ENCODE measurements around the gene ACOXL. TPM values are rescaled to one million over a fixed set of nuclear protein-coding genes. Genes with fewer than 3 reads are reported as not detected.

Gene ACOXL
- total RNA-seq, 4 donors from 2014 or later = 0.55 to 5.2 (median 1.1) TPM; not detected in 1

- H3K4me3 ChIP-seq = no peak overlapping the region
- in situ Hi-C loops (cut with MboI; ENCODE audit: low pct_ligation_motif_present in 1 of 4, low pct_unique_long_range_greater_than_20kb in 1 of 4, low sequenced_read_pairs in 3 of 4) (no loop called here), intact Hi-C loops (cut with DNase I; ENCODE audit: low total_unique reads) (no loop called here)
- no peak overlapping the region for H3K27ac ChIP-seq
- no peaks in the 10 kb centered on the region for H3K4me1 ChIP-seq
- peaks cover 8% of the 10 kb centered on the region for H3K27me3 ChIP-seq
- DNase-seq = no peak
- TF ChIP-seq POLR2A (IDR thresholded peaks at IDR 0.05) = no peak
- TF ChIP-seq EP300 (IDR thresholded peaks at IDR 0.05; ENCODE audit: low read depth) = no peak
- no peak for TF ChIP-seq POLR2AphosphoS5 (IDR thresholded peaks at IDR 0.05)
- TF ChIP-seq CTCF (IDR thresholded peaks at IDR 0.05) = no peak
- H3K36me3 ChIP-seq = no peaks in the 10 kb centered on the region
- no peaks in the 10 kb centered on the region for H3K9me3 ChIP-seq
- WGBS, 2 donors (ENCODE audit: low coverage in 1 of 2) = 72 to 80% methylated on average over 4 to 8 of the region's 8 CpGs
Observed at GRCh38 chr2:110866466-110866865, 134.1 kb downstream of the ACOXL start.

GRCh38 chr2:110867078-110867477, 134.7 kb downstream of the ACOXL start:
- Histone ChIP-seq H3K27me3 (peaks cover 2% of the 10 kb centered on the region), H3K9me3 (no peaks in the 10 kb centered on the region), H3K36me3 (no peaks in the 10 kb centered on the region), H3K4me3 (no peak overlapping the region), H3K4me1 (no peaks in the 10 kb centered on the region), H3K27ac (no peak overlapping the region)
- TF ChIP-seq POLR2A (IDR thresholded peaks at IDR 0.05) (no peak), POLR2AphosphoS5 (IDR thresholded peaks at IDR 0.05) (no peak), EP300 (IDR thresholded peaks at IDR 0.05; ENCODE audit: low read depth) (no peak), CTCF (IDR thresholded peaks at IDR 0.05) (no peak)
- DNase-seq = no peak
- intact Hi-C loops (cut with DNase I; ENCODE audit: low total_unique reads) (no loop called here), in situ Hi-C loops (cut with MboI; ENCODE audit: low pct_ligation_motif_present in 1 of 4, low pct_unique_long_range_greater_than_20kb in 1 of 4, low sequenced_read_pairs in 3 of 4) (no loop called here)
- WGBS, 2 donors (ENCODE audit: low coverage in 1 of 2) = 83 to 97% methylated on average over 2 of the region's 2 CpGs

GRCh38 chr2:110868971-110869370, 136.6 kb downstream of the ACOXL start:
- Histone ChIP-seq H3K36me3 (no peaks in the 10 kb centered on the region), H3K27me3 (no peaks in the 10 kb centered on the region), H3K4me1 (no peaks in the 10 kb centered on the region), H3K4me3 (no peak overlapping the region), H3K9me3 (no peaks in the 10 kb centered on the region), H3K27ac (no peak overlapping the region)
- TF ChIP-seq EP300 (IDR thresholded peaks at IDR 0.05; ENCODE audit: low read depth) = no peak
- TF ChIP-seq POLR2AphosphoS5 (IDR thresholded peaks at IDR 0.05) = no peak
- TF ChIP-seq CTCF (IDR thresholded peaks at IDR 0.05) = no peak
- no peak for TF ChIP-seq POLR2A (IDR thresholded peaks at IDR 0.05)
- DNase-seq = no peak
- WGBS, 2 donors (ENCODE audit: low coverage in 1 of 2) = 80 to 89% methylated on average over 1 to 5 of the region's 5 CpGs
- in situ Hi-C loops (cut with MboI; ENCODE audit: low pct_ligation_motif_present in 1 of 4, low pct_unique_long_range_greater_than_20kb in 1 of 4, low sequenced_read_pairs in 3 of 4) (no loop called here), intact Hi-C loops (cut with DNase I; ENCODE audit: low total_unique reads) (no loop called here)

- TF ChIP-seq POLR2A (IDR thresholded peaks at IDR 0.05) (no peak), CTCF (IDR thresholded peaks at IDR 0.05) (no peak), EP300 (IDR thresholded peaks at IDR 0.05; ENCODE audit: low read depth) (no peak), POLR2AphosphoS5 (IDR thresholded peaks at IDR 0.05) (no peak)
- H3K36me3 ChIP-seq = no peaks in the 10 kb centered on the region
- no peak overlapping the region for H3K27ac ChIP-seq
- H3K27me3 ChIP-seq = no peaks in the 10 kb centered on the region
- in situ Hi-C loops (cut with MboI; ENCODE audit: low pct_ligation_motif_present in 1 of 4, low pct_unique_long_range_greater_than_20kb in 1 of 4, low sequenced_read_pairs in 3 of 4) = no loop called here
- no peaks in the 10 kb centered on the region for H3K4me1 ChIP-seq
- intact Hi-C loops (cut with DNase I; ENCODE audit: low total_unique reads) = no loop called here
- no peaks in the 10 kb centered on the region for H3K9me3 ChIP-seq
- peak; percentile 20 for DNase-seq
- WGBS, 2 donors (ENCODE audit: low coverage in 1 of 2) = 71 to 83% methylated on average over 3 to 10 of the region's 10 CpGs
- H3K4me3 ChIP-seq = no peak overlapping the region
Observed at GRCh38 chr2:110869472-110870446, 137.4 kb downstream of the ACOXL start.

Data from transverse colon (tissue), 4 donors.